Measurements from ENCODE around the gene OTULIN.

DNA sequence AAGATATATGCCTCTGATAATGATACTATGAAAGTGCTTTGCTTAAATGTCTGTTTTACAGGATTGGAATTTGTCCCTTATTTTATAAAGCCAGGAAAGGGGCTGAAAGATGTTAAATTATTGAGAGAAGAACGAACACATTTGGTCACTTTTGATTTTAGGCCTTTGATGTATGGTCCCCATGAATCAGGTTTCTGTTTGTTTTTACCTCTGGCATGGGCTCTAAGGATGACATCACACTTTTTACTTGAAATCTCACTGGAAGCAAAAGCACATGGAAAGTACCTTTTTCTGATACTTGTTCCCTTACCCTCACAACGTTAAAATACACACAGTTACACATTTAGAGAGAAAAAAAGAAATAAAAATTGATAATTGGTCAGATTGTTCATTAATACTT lies 6.9 kb downstream of the OTULIN start:
- TF ChIP-seq, protein P1, sequence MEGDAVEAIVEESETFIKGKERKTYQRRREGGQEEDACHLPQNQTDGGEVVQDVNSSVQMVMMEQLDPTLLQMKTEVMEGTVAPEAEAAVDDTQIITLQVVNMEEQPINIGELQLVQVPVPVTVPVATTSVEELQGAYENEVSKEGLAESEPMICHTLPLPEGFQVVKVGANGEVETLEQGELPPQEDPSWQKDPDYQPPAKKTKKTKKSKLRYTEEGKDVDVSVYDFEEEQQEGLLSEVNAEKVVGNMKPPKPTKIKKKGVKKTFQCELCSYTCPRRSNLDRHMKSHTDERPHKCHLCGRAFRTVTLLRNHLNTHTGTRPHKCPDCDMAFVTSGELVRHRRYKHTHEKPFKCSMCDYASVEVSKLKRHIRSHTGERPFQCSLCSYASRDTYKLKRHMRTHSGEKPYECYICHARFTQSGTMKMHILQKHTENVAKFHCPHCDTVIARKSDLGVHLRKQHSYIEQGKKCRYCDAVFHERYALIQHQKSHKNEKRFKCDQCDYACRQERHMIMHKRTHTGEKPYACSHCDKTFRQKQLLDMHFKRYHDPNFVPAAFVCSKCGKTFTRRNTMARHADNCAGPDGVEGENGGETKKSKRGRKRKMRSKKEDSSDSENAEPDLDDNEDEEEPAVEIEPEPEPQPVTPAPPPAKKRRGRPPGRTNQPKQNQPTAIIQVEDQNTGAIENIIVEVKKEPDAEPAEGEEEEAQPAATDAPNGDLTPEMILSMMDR (IDR thresholded peaks at IDR 0.05; ENCODE audit: insufficient read depth, low read depth, low read length): no peak
- no peak for TF ChIP-seq EZH2 (IDR thresholded peaks at IDR 0.05; ENCODE audit: insufficient read depth, low read length)

Measured in astrocyte (in vitro differentiated cells and primary cell).